Right ventricle myocardium inferior (tissue), 1 donor: Measurements from ENCODE around the gene GTF2A2. TPM values are rescaled to one million over a fixed set of nuclear protein-coding genes. Genes with fewer than 3 reads are reported as not detected.
"Not testable (repeated sequence)": the region's sequence is repeated elsewhere in the genome, so short reads cannot be mapped to it uniquely, and the experiment has no call there.

ENCODE experiments used
- ATAC-seq: fragments of 200-7000 bp; cut with Tn5 transposase; one replicate; pipeline ENCODE4 v1.9.1; 2020; ENCODE audit warnings: mild to moderate bottlenecking, moderate library complexity
- DNase-seq: peaks from one replicate; pipeline ENCODE4 v3.0.0; 2021; ENCODE audit errors: missing footprints
- intact Hi-C: fragments of 100-400 bp; cut with DNase I; formaldehyde crosslinking; loops from one replicate; pipeline ENCODE4 v1.11.0; 2022
- total RNA-seq: library from RNA; stranded (reverse); fragmentation: NEBNext Ultra II Directional; extraction: Animal tissue kit (Norgen Biotek cat#: 25700); gene quantifications from one replicate; pipeline ENCODE4 v1.2.1, GENCODE V29; 2021
- donor health status: DM: no; HTN: yes; CAD: no; lungs with severe emphysema.

The GTF2A2 gene
- total RNA-seq, 1 donor from 2014 or later = 127 TPM

DNA sequence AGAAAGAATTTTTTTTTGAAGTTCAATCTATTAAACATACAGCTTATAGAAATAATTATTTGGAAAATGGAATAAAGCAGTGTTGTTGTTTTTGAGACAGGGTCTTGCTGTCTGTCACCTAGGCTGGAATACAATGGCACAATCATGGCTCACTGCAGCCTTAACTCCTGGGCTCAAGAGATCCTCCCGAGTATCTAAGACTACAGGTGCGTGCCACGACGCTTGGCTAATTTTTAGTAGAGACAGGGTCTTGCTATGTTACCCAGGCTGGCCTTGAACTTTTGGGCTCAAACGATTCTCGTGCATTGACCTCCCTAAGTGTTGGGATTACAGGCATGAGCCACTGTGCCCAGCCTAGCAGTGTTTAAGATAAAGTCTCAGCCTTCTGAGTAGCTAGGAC, 23.0 kb upstream of the GTF2A2 start:
- ATAC-seq (no peak), DNase-seq (no peak)
- intact Hi-C loops = no loop called here

DNA sequence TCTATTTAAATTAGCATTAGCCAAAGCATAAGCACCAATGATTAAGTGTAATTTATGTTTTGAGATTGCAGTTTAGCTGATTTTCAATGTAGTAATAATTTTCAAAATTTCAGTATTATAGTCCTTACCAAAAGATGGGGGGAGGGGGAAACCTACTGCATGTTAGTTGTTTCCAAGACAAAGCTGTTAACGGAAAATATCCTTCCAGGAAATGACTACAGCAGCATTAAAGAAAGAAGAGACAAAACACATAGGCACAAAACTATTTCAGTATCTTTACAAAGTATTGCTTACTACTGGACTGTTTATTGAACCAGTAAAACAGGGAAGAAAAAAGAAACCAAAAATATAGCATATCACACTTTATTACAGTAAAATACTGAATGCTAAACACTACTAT, 21.3 kb upstream of the GTF2A2 start:
- ATAC-seq (no peak), DNase-seq (no peak)
- intact Hi-C loops = no loop called here

DNA sequence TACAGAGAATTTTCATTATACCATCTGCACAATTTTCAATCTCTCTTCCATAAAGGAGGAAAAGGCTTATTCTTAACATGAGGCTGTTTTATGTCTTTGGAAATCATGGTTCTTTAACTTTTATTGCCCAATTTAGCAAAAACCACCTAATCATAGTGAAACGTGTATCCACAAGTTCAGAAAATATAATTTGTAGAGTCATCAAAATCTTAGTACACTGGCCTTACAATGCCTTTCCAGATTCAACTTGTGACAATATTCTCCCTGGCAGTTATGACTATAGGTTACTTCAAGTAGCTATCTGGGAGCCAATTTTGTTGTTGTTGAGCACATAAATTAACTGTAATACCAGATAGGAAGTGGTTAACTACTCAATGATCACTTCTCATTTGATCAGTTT, 20.9 kb upstream of the GTF2A2 start:
- ATAC-seq (no peak), DNase-seq (no peak)
- intact Hi-C loops = no loop called here

DNA sequence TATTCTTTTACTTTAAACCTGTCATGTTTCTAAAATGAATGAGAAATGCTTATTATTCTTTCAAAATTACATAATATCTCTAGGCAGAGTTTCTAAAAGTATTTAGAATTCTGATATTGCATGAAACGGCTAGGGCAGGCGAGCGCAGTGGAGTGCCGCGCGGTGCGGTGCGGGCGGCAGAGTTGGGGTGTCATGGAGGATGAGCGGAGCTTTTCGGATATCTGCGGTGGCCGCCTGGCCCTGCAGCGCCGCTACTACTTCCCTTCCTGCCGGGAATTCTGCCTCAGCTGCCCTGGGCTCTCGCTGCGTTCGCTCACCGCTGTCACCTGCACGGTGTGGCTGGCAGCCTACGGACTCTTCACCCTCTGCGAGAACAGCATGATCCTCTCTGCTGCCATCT, 19.2 kb upstream of the GTF2A2 start:
- intact Hi-C loops = no loop called here
- no peak for ATAC-seq

DNA sequence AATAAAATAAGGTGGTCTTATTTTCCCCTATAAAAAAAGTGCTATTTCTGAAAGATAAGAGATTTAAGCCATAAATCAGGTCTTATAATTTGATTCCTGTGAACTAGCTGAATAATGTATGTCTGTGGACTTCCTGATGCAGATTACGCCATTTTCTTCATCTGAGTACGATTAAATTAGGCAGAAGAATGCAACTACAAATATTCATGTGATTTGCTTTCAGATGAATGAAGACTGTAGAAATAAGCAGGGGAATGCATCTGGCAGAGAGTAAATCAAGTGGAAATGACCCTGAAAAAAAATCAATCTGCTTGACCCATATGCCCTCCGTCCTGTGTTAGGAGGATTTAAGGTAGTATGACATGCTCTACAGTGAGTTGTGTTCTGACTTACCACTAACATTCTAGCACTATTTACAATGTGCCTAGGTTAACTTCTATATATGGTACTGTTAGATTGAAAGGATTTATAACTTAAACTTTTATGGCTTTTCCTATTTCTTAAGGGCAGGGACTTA, 17.1 kb upstream of the GTF2A2 start:
- ATAC-seq = no peak
- intact Hi-C loops = no loop called here
- no peak for DNase-seq

More for the DNA sequence above, 19.2 kb upstream of the GTF2A2 start:
- DNase-seq = no peak

DNA sequence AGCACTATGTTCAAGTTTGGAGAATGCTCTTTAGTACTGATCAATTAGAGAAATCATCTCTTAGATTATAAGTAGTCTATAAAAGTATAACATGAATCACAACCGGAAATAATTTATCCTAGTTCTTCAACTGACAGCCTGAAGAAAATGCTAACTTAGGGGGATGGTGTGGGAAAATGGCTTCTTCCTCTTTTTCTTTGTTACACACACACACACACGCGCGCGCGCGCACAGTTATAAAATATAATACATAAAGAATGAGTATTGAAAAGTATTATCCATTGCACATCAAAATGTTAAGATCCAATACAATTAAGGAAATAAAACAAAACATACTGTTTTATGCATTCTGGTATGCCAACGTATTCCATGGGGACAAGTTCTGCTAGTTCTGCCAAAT, 11.2 kb upstream of the GTF2A2 start:
- DNase-seq = no peak
- ATAC-seq = no peak
- intact Hi-C loops = no loop called here

DNA sequence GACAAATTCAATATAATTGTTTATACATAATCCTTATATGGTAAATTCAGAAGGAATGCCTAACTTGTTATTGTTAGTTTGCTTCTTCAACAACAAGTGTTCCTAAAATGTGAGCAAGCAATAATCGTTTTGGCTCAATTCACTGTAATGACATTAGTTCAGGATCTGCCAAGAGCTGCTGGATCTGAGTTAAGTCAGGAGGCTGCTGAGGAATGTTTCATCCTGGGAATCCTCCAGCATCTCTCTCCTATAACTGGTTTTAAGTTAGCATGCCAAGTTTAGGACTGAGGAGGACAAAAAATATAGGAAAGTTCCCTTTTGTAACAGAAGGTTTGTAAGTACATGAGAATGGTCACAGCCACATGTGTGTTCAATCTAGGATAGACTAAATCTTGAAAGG, 4.9 kb upstream of the GTF2A2 start:
- intact Hi-C loops = no loop called here
- ATAC-seq = no peak
- DNase-seq = no peak

DNA sequence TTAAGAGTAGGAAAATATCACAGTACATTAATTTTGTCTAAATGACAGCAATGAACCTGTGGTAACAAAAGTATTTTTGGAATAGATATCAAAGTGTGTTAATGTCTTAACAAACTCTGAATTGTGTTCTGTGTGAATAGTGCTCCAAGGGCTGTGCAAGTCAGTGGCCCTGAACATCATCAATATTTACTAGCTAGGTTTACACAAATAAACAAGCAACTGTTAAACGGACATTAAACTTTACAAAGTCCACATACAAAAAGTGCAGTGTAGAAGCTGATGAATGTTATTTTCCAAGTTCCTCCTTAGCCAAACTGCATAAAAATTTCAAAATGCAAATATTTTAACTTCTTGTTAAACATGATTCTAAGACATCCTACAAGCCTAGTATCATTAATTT, 2.1 kb upstream of the GTF2A2 start:
- ATAC-seq (no peak), DNase-seq (no peak)
- intact Hi-C loops = no loop called here

DNA sequence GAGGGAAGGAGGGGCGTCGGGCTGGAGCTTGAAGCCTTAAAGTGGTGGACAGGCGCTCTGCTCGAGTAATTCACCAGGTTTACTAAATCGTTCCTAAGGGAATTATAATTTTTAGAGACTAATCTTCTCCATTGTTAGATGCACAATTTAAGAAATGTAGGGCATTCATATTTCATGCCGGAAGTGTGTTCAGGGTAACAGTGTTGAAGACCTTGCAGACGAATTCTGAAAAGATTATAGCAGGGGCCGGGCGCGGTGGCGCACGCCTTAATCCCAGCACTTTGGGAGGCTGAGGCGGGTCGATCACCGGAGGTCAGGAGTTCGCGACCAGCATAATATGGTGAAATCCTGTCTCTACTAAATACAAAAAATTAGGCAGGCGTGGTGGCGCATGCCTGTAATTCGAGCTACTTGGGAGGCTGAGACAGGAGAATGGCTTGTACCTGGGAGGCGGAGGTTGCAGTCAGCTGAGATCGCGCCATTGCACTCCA, 365 bp upstream of the GTF2A2 start:
- ATAC-seq = no peak
- intact Hi-C loops = loop anchor here (2.0 kb wide), 1 partner anchor 31 kb away; the partner anchor contains the start of gene BNIP2
- DNase-seq = no peak

DNA sequence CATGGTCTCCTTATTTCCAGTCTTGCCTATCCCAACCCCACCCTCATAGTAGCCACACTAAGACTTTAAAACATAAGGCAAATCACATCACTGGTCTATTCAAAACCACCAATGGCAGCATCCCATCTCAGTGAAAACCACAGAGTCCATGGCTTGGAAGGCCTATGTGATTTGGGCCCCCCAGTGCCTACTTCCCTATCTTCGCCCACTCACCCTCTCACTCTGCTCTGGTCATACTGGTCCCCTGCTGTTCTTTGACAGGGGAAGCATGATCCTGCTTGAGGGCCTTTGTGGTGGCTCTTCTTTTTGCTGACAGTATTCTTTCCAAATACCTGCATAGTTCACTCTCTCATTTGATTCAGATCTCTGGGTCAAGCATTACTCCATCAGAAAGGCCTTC, 3.3 kb downstream of the GTF2A2 start:
- DNase-seq (no peak), ATAC-seq (no peak)
- intact Hi-C loops = no loop called here

DNA sequence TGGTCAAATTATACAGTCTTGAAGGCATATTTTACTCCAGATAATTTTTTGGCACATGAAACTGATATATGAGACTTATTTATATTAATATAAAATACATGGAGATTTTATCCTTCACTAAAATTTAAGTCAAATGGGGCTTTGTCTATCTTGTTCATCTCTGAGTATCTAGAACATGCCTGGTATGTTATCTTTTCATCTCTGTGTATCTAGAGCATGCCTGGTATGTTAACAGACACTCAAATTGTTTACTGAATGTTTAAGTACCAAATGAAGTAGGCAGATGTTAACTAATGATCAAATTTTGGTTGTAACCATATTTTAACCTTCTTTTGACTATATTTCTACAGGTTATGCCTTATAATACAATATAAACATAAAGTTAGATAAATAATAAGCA, 7.7 kb downstream of the GTF2A2 start:
- no peak for ATAC-seq
- intact Hi-C loops = no loop called here
- no peak for DNase-seq

DNA sequence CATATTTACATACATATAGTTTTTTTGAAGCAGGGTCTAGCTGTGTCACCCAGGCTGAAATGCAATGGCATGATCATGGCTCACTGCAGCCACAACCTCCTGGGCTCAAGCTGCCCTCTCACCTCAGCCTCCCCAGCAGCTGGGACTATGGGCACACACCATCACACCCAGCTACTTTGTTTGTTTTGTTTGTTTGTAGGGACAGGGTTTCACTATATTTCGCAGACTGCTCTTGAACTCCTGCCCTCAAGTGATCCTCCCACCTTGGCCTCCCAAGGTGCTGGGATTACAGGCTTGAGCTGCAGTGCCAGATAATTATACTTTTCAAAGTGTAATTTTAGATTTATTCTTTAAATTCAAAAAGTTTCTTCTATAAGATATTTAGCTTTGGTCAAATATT, 10.2 kb downstream of the GTF2A2 start:
- ATAC-seq (no peak), DNase-seq (no peak)
- intact Hi-C loops = no loop called here

DNA sequence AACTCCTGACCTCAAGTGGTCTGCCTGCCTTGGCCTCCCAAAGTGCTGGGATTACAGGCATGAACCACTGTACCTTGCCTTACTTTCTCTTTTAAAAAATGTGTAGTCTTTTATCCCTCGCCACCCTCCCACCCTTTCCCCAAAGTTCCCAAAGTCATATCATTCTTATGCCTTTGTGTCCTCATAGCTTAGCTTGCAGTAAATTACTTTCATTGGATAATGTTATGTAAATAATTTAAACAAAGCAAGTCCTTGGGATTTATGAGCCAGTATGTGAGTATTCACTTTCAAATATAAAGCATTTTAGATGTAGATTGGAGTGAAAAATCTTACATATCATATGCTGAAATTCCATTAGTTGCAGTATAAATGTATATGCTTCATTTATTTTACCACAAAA, 11.0 kb downstream of the GTF2A2 start:
- intact Hi-C loops = no loop called here
- ATAC-seq = no peak
- no peak for DNase-seq

DNA sequence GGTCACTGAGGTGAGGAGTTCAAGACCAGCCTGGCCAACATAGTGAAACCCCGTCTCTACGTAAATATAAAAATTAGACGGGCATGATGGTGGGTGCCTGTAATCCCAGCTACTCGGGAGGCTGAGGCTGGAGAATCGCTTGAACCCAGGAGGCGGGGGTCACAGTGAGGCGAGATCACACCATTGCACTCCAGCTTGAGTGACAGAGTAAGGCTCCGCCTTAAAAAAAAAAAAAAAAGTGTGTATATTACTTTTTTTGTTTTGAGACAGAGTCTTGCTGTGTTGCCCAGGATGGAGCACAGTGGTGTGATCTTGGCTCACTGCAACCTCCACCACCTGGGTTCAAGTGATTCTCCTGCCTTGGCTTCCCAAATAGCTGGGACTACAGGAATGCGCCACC, 11.5 kb downstream of the GTF2A2 start:
- ATAC-seq, DNase-seq, intact Hi-C loops: not testable (repeated sequence)

DNA sequence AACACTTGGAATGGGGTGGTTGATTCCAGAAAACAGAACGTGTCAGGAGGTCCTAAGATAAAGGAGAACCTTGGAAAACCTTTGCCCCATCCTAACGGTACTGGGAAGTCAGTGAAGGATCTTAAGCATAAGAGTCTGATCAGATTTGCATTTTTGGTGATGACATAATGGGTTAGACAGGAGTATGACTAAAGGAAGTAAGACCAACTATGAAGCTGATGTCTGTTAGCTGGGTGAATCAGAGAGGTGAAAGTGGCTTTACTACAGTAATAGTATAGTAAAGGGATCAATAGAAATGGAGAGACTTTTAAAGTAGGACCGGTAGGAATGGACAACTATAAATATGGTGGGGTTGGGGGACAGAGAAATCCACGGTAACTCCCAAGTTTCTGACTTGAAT, 12.6 kb downstream of the GTF2A2 start:
- no peak for ATAC-seq
- no peak for DNase-seq
- intact Hi-C loops = no loop called here

DNA sequence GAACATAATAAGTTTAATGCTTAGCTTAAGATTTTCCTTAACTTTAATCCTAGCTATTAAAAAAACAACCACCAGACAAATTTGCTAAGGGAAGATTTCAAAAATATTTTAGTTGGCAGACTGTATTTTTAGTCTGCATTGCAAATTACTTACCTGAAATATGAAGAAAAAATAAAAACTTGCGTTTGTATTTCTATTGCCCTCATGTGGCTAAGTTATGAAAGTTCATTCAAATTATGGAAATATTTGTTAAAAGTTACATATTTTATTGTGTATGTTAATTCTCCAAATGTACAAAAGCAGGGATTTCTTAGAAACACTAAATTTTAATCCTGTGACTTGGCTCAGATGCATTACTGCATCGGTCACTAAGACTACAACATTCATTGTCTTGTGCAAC, 15.0 kb downstream of the GTF2A2 start:
- intact Hi-C loops = no loop called here
- DNase-seq (no peak), ATAC-seq (no peak)

DNA sequence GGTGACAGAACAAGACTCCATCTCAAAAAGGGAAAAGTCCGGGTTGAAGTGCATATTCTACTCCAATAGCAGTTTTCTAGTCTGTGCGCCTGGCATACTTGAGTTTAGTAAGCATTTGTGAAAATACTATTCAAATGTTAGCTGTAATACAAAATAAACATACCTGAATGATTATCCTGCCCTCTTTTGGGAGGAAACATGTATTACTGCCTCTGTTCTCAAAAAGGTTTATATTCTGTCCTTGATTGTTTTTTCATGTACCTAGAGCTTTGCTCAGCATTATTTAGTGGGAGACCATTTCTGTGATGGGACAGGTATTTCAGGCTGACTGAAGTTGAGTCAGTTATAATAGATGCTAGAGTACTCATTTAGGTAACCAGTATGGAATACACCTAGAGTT, 19.8 kb downstream of the GTF2A2 start:
- intact Hi-C loops = loop anchor here (10.0 kb wide), 1 partner anchor 113 kb away; no protein-coding TSS in a partner anchor
- not testable (repeated sequence) for DNase-seq, ATAC-seq

DNA sequence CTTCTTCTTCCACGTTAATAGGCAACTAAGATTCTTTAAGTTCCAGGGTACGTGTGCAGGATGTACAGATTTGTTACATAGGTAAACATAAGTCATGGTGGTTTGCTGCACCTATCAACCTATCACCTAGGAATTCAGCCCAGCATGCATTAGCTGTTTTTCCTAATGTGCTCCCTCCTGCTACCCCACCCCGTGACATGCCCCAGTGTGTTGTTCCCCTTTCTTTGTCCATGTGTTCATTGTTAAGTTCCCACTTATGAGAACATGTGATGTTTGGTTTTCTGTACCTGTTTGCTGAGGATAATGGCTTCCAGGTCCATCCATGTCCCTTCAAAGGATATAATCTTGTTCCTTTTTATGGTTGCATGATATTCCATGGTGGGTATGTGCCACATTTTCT, 21.1 kb downstream of the GTF2A2 start:
- intact Hi-C loops = loop anchor here (10.0 kb wide), 1 partner anchor 111 kb away; no protein-coding TSS in a partner anchor
- DNase-seq (no peak), ATAC-seq (no peak)

DNA sequence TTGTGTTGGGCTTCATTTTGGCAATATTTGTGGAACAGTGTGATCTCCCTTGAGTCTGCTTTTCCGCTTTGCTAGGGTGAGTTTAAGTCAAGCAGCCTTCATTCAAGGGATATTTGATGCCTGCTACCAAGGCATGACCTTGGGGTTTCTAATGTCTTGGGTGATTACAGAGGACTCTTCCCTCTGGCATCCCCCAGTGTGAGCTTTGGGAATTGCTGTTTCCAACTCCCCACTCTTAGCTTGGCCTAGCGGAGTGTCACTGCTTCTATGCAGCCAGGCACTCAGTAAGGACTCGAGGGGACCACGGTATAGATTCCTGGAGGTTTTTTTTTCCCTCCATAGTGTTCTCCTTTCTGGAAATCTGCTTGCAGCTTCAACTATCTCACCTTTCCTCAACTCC, 24.6 kb downstream of the GTF2A2 start:
- ATAC-seq = no peak
- intact Hi-C loops = loop anchor here (10.0 kb wide), 1 partner anchor 108 kb away; no protein-coding TSS in a partner anchor
- DNase-seq = no peak

DNA sequence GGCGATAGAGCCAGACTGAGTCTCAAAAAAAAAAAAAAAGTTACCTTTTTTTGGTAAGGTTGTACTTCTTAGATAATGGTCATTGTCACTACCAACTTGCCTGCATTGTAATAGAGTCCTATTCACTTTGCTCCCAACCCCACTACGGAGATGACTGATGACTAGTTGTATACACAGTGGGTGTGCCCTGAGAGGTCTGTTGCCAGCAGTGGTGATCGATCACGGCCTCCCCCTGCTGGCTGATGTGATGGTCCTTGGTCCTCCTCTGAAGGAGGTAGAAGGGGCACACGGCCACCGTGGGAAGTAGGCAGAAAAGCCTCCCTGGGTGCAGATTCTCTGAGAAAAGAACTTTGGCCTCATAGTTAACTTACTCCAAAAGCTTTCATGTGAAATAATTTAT, 35.0 kb downstream of the GTF2A2 start:
- intact Hi-C loops = no loop called here
- DNase-seq (peak; percentile 67), ATAC-seq (no peak)

DNA sequence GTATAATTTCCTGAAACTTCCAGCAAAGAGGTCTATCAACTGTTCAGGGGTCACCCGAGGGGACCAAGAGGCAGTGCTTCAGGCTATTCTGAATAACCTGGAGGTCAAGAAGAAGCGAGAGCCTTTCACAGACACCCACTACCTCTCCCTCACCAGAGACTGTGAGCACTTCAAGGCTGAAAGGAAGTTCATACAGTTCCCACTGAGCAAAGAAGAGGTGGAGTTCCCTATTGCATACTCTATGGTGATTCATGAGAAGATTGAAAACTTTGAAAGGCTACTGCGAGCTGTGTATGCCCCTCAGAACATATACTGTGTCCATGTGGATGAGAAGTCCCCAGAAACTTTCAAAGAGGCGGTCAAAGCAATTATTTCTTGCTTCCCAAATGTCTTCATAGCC, 38.9 kb downstream of the GTF2A2 start:
- ATAC-seq = no peak
- intact Hi-C loops = no loop called here

More for the DNA sequence above, 38.9 kb downstream of the GTF2A2 start:
- no peak for DNase-seq
